NCI-H146 treated with DMSO at 0.1 percent for 48 hours (cell line): ENCODE measurements around the gene NAT9.

ENCODE experiments used
- DNase-seq: peaks from one replicate; lab custom pipeline; 2025; ENCODE audit not compliant: unreplicated experiment; lab: John Stamatoyannopoulos, UW

The NAT9 gene

GRCh38 chr17:74746922-74747321 lies 29.2 kb downstream of the NAT9 start:
- DNase-seq = no peak

GRCh38 chr17:74746376-74746775 lies 29.8 kb downstream of the NAT9 start:
- DNase-seq = no peak

GRCh38 chr17:74745548-74746177 lies 30.5 kb downstream of the NAT9 start:
- no peak for DNase-seq

GRCh38 chr17:74744714-74745547 lies 31.2 kb downstream of the NAT9 start:
- peak; percentile 25 for DNase-seq

- DNase-seq = no peak
Measured at GRCh38 chr17:74744349-74744713, 31.8 kb downstream of the NAT9 start.

- DNase-seq = no peak
Measured at GRCh38 chr17:74743755-74744154, 32.4 kb downstream of the NAT9 start.

GRCh38 chr17:74742978-74743545 lies 33.1 kb downstream of the NAT9 start:
- DNase-seq = no peak

GRCh38 chr17:74742153-74742515 lies 34.0 kb downstream of the NAT9 start:
- DNase-seq = peak; percentile 81

GRCh38 chr17:74740641-74741387 lies 35.3 kb downstream of the NAT9 start:
- DNase-seq = no peak

- no peak for DNase-seq
Measured at GRCh38 chr17:74740173-74740572, 36.0 kb downstream of the NAT9 start.

GRCh38 chr17:74739227-74739831 lies 36.8 kb downstream of the NAT9 start:
- no peak for DNase-seq

- DNase-seq = peak; percentile 37
Measured at GRCh38 chr17:74738051-74738996, 37.8 kb downstream of the NAT9 start.

- DNase-seq = no peak
Measured at GRCh38 chr17:74737299-74738050, 38.7 kb downstream of the NAT9 start.

GRCh38 chr17:74736513-74737298 lies 39.4 kb downstream of the NAT9 start, which contains the start of gene RAB37:
TSS of gene RAB37 (plus strand) at chr17:74737256. CDS start at chr17:74737273, 17 bp downstream.
- no peak for DNase-seq

GRCh38 chr17:74734256-74734655 lies 41.9 kb downstream of the NAT9 start:
- no peak for DNase-seq

- no peak for DNase-seq
Measured at GRCh38 chr17:74733365-74734122, 42.6 kb downstream of the NAT9 start.

GRCh38 chr17:74732042-74732867 lies 43.9 kb downstream of the NAT9 start:
- DNase-seq = no peak
